ENCODE measurements around the gene RNASE8. TPM values are rescaled to one million over a fixed set of nuclear protein-coding genes. Genes with fewer than 3 reads are reported as not detected.
"Not testable (repeated sequence)": the region's sequence is repeated elsewhere in the genome, so short reads cannot be mapped to it uniquely, and the experiment has no call there.

RNASE8 gene
- total and polyA plus RNA-seq, 2 of the 8 experiments (the other 6 are each of a cell fraction or from before 2014, with no cell fraction given) = not detected

GRCh38 chr14:21040941-21041340, 16.7 kb upstream of the RNASE8 start:
- not testable (repeated sequence) for H2AFZ ChIP-seq (ENCODE audit: low read length); H3K9ac ChIP-seq (replicated peaks in 1 of 4; ENCODE audit: extremely low read depth in 1 of 4, low read depth in 3 of 4, low read length in 3 of 4); H2BK120ac ChIP-seq (replicated peaks; ENCODE audit: low read depth, low read length); H3K79me2 ChIP-seq (ENCODE audit: control insufficient read depth in 1 of 2, insufficient read depth in 2 of 2, low read length in 2 of 2); H3K79me1 ChIP-seq (ENCODE audit: low read depth, low read length); H3K56ac ChIP-seq (replicated peaks; ENCODE audit: insufficient read length, low read depth, low read length); H2BK15ac ChIP-seq (ENCODE audit: low read length); H3K23ac ChIP-seq (ENCODE audit: insufficient read length); H4K91ac ChIP-seq (replicated peaks; ENCODE audit: insufficient read length, low read length); FAIRE-seq; H3K36me3 ChIP-seq (ENCODE audit: control insufficient read depth in 2 of 4, insufficient read depth in 4 of 4, low read length in 3 of 4); H3K14ac ChIP-seq (ENCODE audit: insufficient read length); DNase-seq (ENCODE audit: low read depth in 1 of 2, low spot score in 2 of 2); H2BK5ac ChIP-seq (ENCODE audit: low read depth, low read length); H3K27ac ChIP-seq (ENCODE audit: low read depth, low read length); H3K23me2 ChIP-seq (ENCODE audit: low read depth, low read length); H4K8ac ChIP-seq (ENCODE audit: extremely low read depth, insufficient read depth, low read length); H3K4ac ChIP-seq (replicated peaks; ENCODE audit: insufficient read length, low read depth, low read length); H4K20me1 ChIP-seq (replicated peaks in 1 of 2; ENCODE audit: control insufficient read depth in 1 of 2, insufficient read depth in 2 of 2, low read length in 2 of 2); H2BK20ac ChIP-seq (ENCODE audit: low read length); H3K18ac ChIP-seq (ENCODE audit: extremely low read depth, low read length); H2AK5ac ChIP-seq (ENCODE audit: low read depth, low read length); H2BK12ac ChIP-seq (ENCODE audit: low read depth, low read length); H3K9me3 ChIP-seq (ENCODE audit: insufficient read depth in 2 of 2, low read depth in 1 of 2, low read length in 1 of 2); H3K27me3 ChIP-seq (replicated peaks in 1 of 4; ENCODE audit: control insufficient read depth in 3 of 4, extremely low read depth in 1 of 4, insufficient read depth in 3 of 4, low read length in 3 of 4); H3K4me3 ChIP-seq (ENCODE audit: extremely low read depth in 1 of 4, insufficient read depth in 2 of 4, low read depth in 3 of 4, low read length in 4 of 4); H3K4me2 ChIP-seq (ENCODE audit: insufficient read depth in 1 of 2, low read depth in 2 of 2, low read length in 2 of 2); H4K5ac ChIP-seq (ENCODE audit: insufficient read length, low read depth, low read length)
- ChIA-PET POLR2A (ENCODE audit: partially characterized antibody) (interaction anchor here (0.9 to 4.4 kb wide), 7 partner anchors 10 to 47 kb away, joined by 3 to 36 read pairs (median 3); partner anchors contain the start of genes ARHGEF40 and NDRG2), CTCF (ENCODE audit: partially characterized antibody) (interaction anchor here (0.6 to 7.2 kb wide), 23 partner anchors 9 to 1902 kb away, joined by 3 to 371 read pairs (median 7); partner anchors contain the start of genes ARHGEF40, NDRG2, SLC39A2 and TPPP2)
- 83% methylated on average over 3 of the region's 3 CpGs; no CpG with 5 or more reads in 1 of the 2 experiments for WGBS, 2 experiments (ENCODE audit: extremely low coverage in 1 of 2, insufficient coverage in 1 of 2, insufficient read length in 1 of 2, insufficient replicate concordance in 2 of 2, low coverage in 1 of 2, low lambda C conversion rate in 2 of 2, missing lambda C conversion rate in 1 of 2)
- peaks cover 8 to 11% (median 10%) of the 10 kb centered on the region in 4 experiments; a peak in 6 of 7 replicates for H3K4me1 ChIP-seq (replicated peaks in 1 of 4; ENCODE audit: control insufficient read depth in 3 of 4, insufficient read depth in 4 of 4, low read length in 3 of 4)
